ENCODE data around the gene REXO4.

DNA sequence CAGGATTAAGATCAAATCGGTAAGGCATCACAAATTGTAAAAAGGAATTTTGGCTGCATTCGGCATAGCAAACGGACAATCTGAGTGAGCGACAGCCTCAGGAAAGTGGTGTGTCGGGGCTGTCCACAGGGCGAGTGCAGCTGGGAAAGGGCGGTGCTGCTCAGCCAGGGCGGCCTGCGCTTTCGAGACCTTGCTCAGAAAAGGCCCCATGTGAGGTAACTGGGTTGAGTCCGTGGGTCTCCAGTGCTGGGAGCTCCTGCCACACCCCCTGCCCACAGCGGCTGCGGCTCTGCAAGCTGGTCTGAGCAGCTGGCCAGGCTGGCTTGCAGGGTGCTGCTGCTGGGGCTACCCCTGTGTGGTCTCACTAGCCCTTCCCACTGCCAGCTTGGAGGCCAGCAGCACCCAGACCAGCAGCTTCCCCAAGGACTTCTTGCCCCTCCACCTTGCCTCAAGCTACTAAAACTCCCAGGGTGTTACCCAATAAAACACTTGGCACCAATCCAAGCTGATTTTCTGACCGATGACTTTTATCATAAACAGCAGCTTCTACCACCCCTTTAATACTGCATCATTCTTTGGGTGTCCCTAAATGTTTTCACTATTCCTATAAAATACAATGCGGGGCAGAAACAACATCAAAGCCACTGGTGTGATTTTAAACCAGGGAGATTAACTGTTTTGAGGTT is 55.3 kb downstream of the REXO4 start:
- TF ChIP-seq, protein P1, sequence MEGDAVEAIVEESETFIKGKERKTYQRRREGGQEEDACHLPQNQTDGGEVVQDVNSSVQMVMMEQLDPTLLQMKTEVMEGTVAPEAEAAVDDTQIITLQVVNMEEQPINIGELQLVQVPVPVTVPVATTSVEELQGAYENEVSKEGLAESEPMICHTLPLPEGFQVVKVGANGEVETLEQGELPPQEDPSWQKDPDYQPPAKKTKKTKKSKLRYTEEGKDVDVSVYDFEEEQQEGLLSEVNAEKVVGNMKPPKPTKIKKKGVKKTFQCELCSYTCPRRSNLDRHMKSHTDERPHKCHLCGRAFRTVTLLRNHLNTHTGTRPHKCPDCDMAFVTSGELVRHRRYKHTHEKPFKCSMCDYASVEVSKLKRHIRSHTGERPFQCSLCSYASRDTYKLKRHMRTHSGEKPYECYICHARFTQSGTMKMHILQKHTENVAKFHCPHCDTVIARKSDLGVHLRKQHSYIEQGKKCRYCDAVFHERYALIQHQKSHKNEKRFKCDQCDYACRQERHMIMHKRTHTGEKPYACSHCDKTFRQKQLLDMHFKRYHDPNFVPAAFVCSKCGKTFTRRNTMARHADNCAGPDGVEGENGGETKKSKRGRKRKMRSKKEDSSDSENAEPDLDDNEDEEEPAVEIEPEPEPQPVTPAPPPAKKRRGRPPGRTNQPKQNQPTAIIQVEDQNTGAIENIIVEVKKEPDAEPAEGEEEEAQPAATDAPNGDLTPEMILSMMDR (conservative IDR thresholded peaks at IDR 0.05; ENCODE audit: low read length), result no peak
- TF ChIP-seq EZH2phosphoT487 (IDR thresholded peaks at IDR 0.05; ENCODE audit: borderline replicate concordance, low read depth, low read length), result no peak
